K562 (cell line): ENCODE results near the gene SOST. TPM values are rescaled to one million over a fixed set of nuclear protein-coding genes. Genes with fewer than 3 reads are reported as not detected.
A peak's percentile ranks its signal among the peaks of the same experiment; 100 is the strongest.

Source experiments
- ADNP ChIP-seq: fragments of 200-800 bp; sonication (Bioruptor generic); IDR thresholded peaks from 2 replicates; pipeline ENCODE4 v1.6.1; 2016; ENCODE audit warnings: missing genetic modification characterization, missing compliant biosample characterization
- ATF6 ChIP-seq: sonication (generic); formaldehyde crosslinking; IDR thresholded peaks from 2 replicates; pipeline ENCODE4 v1.4.0; 2020; ENCODE audit warnings: mild to moderate bottlenecking, missing genetic modification reagents
- CBX2 ChIP-seq: fragments of 200-600 bp; sonication (generic); IDR thresholded peaks from one replicate; pipeline ENCODE4 v1.6.1; 2012; ENCODE audit warnings: mild to moderate bottlenecking, low read length, inconsistent platforms; ENCODE audit not compliant: insufficient read depth, poor library complexity, severe bottlenecking
- CBX5 ChIP-seq: IDR thresholded peaks from 2 replicates; pipeline ENCODE4 v1.6.1; 2014; ENCODE audit warnings: low read depth, borderline replicate concordance
- CC2D1A ChIP-seq: fragments of 450-650 bp; IDR thresholded peaks from 2 replicates; pipeline ENCODE4 v1.6.1; 2017; ENCODE audit warnings: mild to moderate bottlenecking
- ETS2 ChIP-seq: IDR thresholded peaks from 2 replicates; pipeline ENCODE4 v1.6.1; 2016; ENCODE audit warnings: borderline replicate concordance, missing genetic modification characterization, mild to moderate bottlenecking, moderate library complexity, missing compliant biosample characterization; ENCODE audit not compliant: poor library complexity, severe bottlenecking
- GTF2B ChIP-seq: IDR thresholded peaks from 2 replicates; pipeline ENCODE4 v1.6.1; 2011; ENCODE audit not compliant: insufficient read length; ENCODE audit errors: extremely low read depth
- HNRNPH1 ChIP-seq: fragments of 200-400 bp; formaldehyde crosslinking; optimal IDR thresholded peaks from 2 replicates; pipeline ENCODE3; 2017; ENCODE audit warnings: low read depth, mild to moderate bottlenecking, low read length, moderate library complexity
- HNRNPLL ChIP-seq: fragments of 200-400 bp; formaldehyde crosslinking; IDR thresholded peaks from 2 replicates; pipeline ENCODE4 v1.6.1; 2017; ENCODE audit warnings: low read length, low read depth, mild to moderate bottlenecking; ENCODE audit not compliant: poor library complexity, severe bottlenecking
- RBM17 ChIP-seq: fragments of 200-400 bp; formaldehyde crosslinking; IDR thresholded peaks from 2 replicates; pipeline ENCODE4 v1.6.1; 2017; ENCODE audit warnings: low read depth, mild to moderate bottlenecking, low read length, borderline replicate concordance
- SOX6 ChIP-seq: fragments of 450-650 bp; IDR thresholded peaks from 2 replicates; pipeline ENCODE4 v1.6.1; 2014; ENCODE audit warnings: mild to moderate bottlenecking
- SRSF3 ChIP-seq: fragments of 200-400 bp; formaldehyde crosslinking; IDR thresholded peaks from 2 replicates; pipeline ENCODE4 v1.6.1; 2016; ENCODE audit warnings: mild to moderate bottlenecking, low read length, moderate library complexity; ENCODE audit not compliant: insufficient read depth
- TAF1 ChIP-seq: IDR thresholded peaks from 2 replicates; pipeline ENCODE4 v1.6.1; 2011; ENCODE audit warnings: mild to moderate bottlenecking, low read length, moderate library complexity; ENCODE audit not compliant: insufficient read depth, control insufficient read depth, severe bottlenecking; ENCODE audit errors: extremely low read depth
- TBL1XR1 ChIP-seq, 2 experiments: IDR thresholded peaks; 2 replicates each; pipeline ENCODE4 v1.6.1; 2012; ENCODE audit warnings: improper control_type of control experiment in 2 of 2, low read length in 2 of 2, mild to moderate bottlenecking in 1 of 2
- U2AF1 ChIP-seq: fragments of 200-400 bp; formaldehyde crosslinking; optimal IDR thresholded peaks from 2 replicates; pipeline ENCODE3; 2017; ENCODE audit warnings: mild to moderate bottlenecking, low read depth, low read length, moderate library complexity
- ZBTB33 ChIP-seq: sonication (generic); formaldehyde crosslinking; IDR thresholded peaks from 2 replicates; pipeline ENCODE4 v1.8.1; 2023; ENCODE audit warnings: mild to moderate bottlenecking, missing genetic modification reagents
- ZNF12 ChIP-seq: sonication (generic); formaldehyde crosslinking; IDR thresholded peaks from 2 replicates; pipeline ENCODE4 v1.4.0; 2020; ENCODE audit warnings: mild to moderate bottlenecking, missing genetic modification reagents
- ZNF507 ChIP-seq: conservative IDR thresholded peaks from 2 replicates; pipeline ENCODE4 v1.6.1; 2017; ENCODE audit warnings: missing genetic modification characterization, missing compliant biosample characterization
- ZNF707 ChIP-seq: fragments of 250-450 bp; sonication (Bioruptor Pico); conservative IDR thresholded peaks from 2 replicates; pipeline ENCODE4 v1.8.0; 2022; ENCODE audit warnings: inconsistent platforms, mild to moderate bottlenecking, moderate library complexity
- ZNF778 ChIP-seq: fragments of 450-650 bp; formaldehyde crosslinking; IDR thresholded peaks from 2 replicates; pipeline ENCODE4 v1.4.0; 2020; ENCODE audit warnings: mild to moderate bottlenecking, moderate library complexity
- ZSCAN32 ChIP-seq: fragments of 450-650 bp; formaldehyde crosslinking; IDR thresholded peaks from 2 replicates; pipeline ENCODE4 v1.4.0; 2020; ENCODE audit warnings: mild to moderate bottlenecking, moderate library complexity
- polyA plus RNA-seq, 8 experiments: library from polyadenylated mRNA; depleted of rRNA in 4 of 8; stranded (reverse) in 5 of 8; unstranded in 3 of 8; fragments of >200 nt; fragmentation: Nextera tagmentation in 2 of 8; fragmentation: Illumina TruSeq in 1 of 8; extraction: Ambion mirVana in 2 of 8; extraction: Trizol in 1 of 8; gene quantifications; 2 replicates each; pipeline versions ENCODE4 v1.2.1 to v1.2.3, GENCODE V29; 2011 to 2014; ENCODE audit warnings: inconsistent platforms in 1 of 8, missing spikeins in 1 of 8
- total RNA-seq, 7 experiments: library from RNA; depleted of rRNA in 6 of 7; stranded (reverse); fragments of >200 nt in 6 of 7; fragmentation: Illumina TruSeq in 2 of 7; extraction: Trizol in 2 of 7; gene quantifications; 2 replicates each; pipeline versions ENCODE4 v1.2.1 to v1.2.3, GENCODE V29; 2011 to 2021; ENCODE audit warnings: low replicate concordance in 1 of 7
- TF ChIP-seq, protein P1 (sequence below): sonication (generic); formaldehyde crosslinking; IDR thresholded peaks from 2 replicates; pipeline ENCODE4 v1.8.1; 2023; ENCODE audit warnings: mild to moderate bottlenecking, missing genetic modification reagents

SOST gene
- total and polyA plus RNA-seq, 9 of the 15 experiments (the other 6 are each of a cell fraction or from before 2014, with no cell fraction given): not detected

DNA sequence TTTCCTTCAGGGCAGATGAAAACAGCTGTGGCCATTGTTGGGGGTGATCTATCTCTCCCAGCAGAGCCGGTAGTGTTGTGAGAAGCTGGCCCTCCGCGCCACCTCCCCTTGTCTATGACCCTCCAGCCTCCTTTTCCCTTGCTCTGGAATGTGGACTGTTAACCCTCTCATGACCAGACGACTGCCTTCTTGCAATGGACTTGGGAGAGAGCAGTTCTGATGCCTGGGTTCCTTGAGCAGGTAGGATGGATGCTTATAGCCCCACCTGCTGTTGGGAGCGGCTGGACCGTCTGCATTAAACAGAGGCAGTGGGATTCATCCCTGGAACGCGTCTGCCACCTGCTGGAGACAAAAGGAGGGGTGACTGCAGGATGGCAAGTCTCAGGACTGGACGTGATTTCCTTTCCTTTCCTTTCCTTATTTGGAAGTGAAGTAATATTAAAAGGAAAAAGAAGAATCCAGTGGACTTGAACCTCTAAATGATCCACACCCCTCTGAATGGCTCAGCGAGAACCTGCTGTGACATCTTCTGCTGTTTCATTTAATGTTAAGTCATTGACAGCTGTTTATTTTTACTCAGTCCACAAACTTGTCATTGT is 1.8 kb upstream of the SOST start (continued):
- no peak for TF ChIP-seq HNRNPLL
- TF ChIP-seq CBX2: no peak
- TF ChIP-seq GTF2B: no peak
- 0 out of 4 replicates have a peak, but pooled peaks have one; percentile 16 to 44 for TF ChIP-seq TBL1XR1 (IDR thresholded peaks at IDR 0.05; ENCODE audit: low read length in 2 of 2)
- no peak for TF ChIP-seq ZNF12 (CRISPR knock-in tag)
- no peak for TF ChIP-seq ADNP
- no peak for TF ChIP-seq SRSF3
- no peak for TF ChIP-seq ZBTB33 (CRISPR knock-in tag)
- TF ChIP-seq HNRNPH1: no peak
- TF ChIP-seq SOX6: peak; percentile 23; the same call in 1 of the 2 replicates
- TF ChIP-seq U2AF1: no peak
- no peak for TF ChIP-seq ZNF707
- peak; percentile 80 for TF ChIP-seq CC2D1A
- TF ChIP-seq ZSCAN32 (CRISPR knock-in tag): no peak
- TF ChIP-seq ZNF778 (CRISPR knock-in tag): no peak
- TF ChIP-seq ATF6 (CRISPR knock-in tag): no peak; the same call in 1 of the 2 replicates
- no peak for TF ChIP-seq ETS2 (tag)
- TF ChIP-seq, protein P1, sequence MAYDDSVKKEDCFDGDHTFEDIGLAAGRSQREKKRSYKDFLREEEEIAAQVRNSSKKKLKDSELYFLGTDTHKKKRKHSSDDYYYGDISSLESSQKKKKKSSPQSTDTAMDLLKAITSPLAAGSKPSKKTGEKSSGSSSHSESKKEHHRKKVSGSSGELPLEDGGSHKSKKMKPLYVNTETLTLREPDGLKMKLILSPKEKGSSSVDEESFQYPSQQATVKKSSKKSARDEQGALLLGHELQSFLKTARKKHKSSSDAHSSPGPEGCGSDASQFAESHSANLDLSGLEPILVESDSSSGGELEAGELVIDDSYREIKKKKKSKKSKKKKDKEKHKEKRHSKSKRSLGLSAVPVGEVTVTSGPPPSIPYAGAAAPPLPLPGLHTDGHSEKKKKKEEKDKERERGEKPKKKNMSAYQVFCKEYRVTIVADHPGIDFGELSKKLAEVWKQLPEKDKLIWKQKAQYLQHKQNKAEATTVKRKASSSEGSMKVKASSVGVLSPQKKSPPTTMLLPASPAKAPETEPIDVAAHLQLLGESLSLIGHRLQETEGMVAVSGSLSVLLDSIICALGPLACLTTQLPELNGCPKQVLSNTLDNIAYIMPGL (CRISPR knock-in tag): no peak
- TF ChIP-seq RBM17: no peak
- TF ChIP-seq CBX5: no peak
- no peak for TF ChIP-seq ZNF507 (tag)
- TF ChIP-seq TAF1: no peak
